ENCODE measurements around the gene ZNF830.

GRCh38 chr17:34990921-34991365 is 29.6 kb downstream of the ZNF830 start:
- TF ChIP-seq, protein P1, sequence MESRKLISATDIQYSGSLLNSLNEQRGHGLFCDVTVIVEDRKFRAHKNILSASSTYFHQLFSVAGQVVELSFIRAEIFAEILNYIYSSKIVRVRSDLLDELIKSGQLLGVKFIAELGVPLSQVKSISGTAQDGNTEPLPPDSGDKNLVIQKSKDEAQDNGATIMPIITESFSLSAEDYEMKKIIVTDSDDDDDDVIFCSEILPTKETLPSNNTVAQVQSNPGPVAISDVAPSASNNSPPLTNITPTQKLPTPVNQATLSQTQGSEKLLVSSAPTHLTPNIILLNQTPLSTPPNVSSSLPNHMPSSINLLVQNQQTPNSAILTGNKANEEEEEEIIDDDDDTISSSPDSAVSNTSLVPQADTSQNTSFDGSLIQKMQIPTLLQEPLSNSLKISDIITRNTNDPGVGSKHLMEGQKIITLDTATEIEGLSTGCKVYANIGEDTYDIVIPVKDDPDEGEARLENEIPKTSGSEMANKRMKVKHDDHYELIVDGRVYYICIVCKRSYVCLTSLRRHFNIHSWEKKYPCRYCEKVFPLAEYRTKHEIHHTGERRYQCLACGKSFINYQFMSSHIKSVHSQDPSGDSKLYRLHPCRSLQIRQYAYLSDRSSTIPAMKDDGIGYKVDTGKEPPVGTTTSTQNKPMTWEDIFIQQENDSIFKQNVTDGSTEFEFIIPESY (CRISPR knock-in tag; IDR thresholded peaks at IDR 0.05): no peak
- TF ChIP-seq RFX5 (IDR thresholded peaks at IDR 0.05; ENCODE audit: low read depth, low read length) (no peak), HNRNPL (IDR thresholded peaks at IDR 0.05; ENCODE audit: low read depth, low read length) (no peak), MYNN (IDR thresholded peaks at IDR 0.05) (no peak), MYNN (CRISPR knock-in tag; IDR thresholded peaks at IDR 0.05) (no peak)
- TF ChIP-seq, protein P2, sequence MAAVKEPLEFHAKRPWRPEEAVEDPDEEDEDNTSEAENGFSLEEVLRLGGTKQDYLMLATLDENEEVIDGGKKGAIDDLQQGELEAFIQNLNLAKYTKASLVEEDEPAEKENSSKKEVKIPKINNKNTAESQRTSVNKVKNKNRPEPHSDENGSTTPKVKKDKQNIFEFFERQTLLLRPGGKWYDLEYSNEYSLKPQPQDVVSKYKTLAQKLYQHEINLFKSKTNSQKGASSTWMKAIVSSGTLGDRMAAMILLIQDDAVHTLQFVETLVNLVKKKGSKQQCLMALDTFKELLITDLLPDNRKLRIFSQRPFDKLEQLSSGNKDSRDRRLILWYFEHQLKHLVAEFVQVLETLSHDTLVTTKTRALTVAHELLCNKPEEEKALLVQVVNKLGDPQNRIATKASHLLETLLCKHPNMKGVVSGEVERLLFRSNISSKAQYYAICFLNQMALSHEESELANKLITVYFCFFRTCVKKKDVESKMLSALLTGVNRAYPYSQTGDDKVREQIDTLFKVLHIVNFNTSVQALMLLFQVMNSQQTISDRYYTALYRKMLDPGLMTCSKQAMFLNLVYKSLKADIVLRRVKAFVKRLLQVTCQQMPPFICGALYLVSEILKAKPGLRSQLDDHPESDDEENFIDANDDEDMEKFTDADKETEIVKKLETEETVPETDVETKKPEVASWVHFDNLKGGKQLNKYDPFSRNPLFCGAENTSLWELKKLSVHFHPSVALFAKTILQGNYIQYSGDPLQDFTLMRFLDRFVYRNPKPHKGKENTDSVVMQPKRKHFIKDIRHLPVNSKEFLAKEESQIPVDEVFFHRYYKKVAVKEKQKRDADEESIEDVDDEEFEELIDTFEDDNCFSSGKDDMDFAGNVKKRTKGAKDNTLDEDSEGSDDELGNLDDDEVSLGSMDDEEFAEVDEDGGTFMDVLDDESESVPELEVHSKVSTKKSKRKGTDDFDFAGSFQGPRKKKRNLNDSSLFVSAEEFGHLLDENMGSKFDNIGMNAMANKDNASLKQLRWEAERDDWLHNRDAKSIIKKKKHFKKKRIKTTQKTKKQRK (IDR thresholded peaks at IDR 0.05; ENCODE audit: borderline replicate concordance, low read depth, low read length): no peak

Data from K562 (cell line).